Upper lobe of left lung (tissue), 4 donors: ENCODE data around the gene CNTNAP5.

ENCODE experiments used
- CTCF ChIP-seq, 6 experiments: fragments of 450-650 bp in 4 of 6; fragments of 200-600 bp in 2 of 6; sonication (generic) in 2 of 6; IDR thresholded peaks; one replicate each; pipeline ENCODE4 v1.5.1; 2016 to 2019; ENCODE audit warnings: antibody characterized with exemption in 6 of 6
- POLR2AphosphoS5 ChIP-seq, 2 donors: sonication (generic); formaldehyde crosslinking; IDR thresholded peaks; one replicate each; pipeline ENCODE4 v1.5.1; 2017; ENCODE audit warnings: antibody characterized with exemption in 2 of 2

- TF ChIP-seq POLR2AphosphoS5 (IDR thresholded peaks at IDR 0.05): no peak
- peak; percentile 8 to 33 (median 24) for TF ChIP-seq CTCF (IDR thresholded peaks at IDR 0.05)
These were observed 779.2 kb downstream of the CNTNAP5 start for GRCh38 chr2:124804014-124804940.
